Stimulated activated CD4-positive, alpha-beta T cell treated with anti-CD3 and anti-CD28 coated beads, Interleukin-15, amount 100 ng/mL, for 24 hours (primary cell): ENCODE results near the gene PPP1R8.
"Not testable (repeated sequence)": the region's sequence is repeated elsewhere in the genome, so short reads cannot be mapped to it uniquely, and the experiment has no call there.

Experiments used
- DNase-seq: peaks from one replicate; pipeline ENCODE4 v3.0.0-alpha.2; 2020

PPP1R8 gene

DNA sequence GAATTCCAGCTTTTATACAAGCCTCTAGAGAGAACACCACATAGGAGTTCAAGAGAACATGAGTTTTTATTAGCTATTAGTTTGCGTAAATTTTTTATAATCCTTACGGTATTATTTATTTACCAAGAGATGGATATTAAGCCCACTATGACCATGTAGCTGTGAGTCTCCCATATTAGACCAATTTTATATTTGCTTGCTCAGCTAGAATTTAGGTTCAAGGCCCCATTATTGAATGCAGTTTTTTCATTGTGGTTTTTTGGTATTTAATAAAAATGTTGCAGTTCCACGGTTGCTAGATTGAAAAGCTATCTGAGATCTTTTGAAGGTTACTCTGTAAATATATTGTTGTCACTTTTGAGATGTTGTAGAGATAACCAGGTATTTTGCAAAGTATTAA is 2.9 kb downstream of the PPP1R8 start:
- no peak for DNase-seq

DNA sequence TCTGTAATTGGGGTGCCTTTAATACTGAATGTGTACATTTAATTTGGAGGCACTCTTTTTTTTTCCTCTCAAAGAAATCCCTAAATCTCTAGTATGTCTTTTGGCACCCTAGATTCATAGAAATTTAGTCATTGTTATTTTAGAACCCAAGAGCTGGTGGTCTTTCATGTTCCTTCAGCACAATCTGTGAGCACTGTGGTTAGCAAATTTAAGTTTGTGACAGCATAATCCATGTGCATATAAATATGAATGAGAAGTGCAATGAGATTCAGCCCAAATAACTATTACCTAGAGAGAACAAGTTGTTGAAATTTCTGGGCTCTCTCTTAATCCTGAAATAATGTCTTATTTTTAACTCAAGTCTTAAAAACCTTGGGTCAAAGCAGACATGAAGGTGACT is 4.5 kb downstream of the PPP1R8 start:
- DNase-seq: no peak

DNA sequence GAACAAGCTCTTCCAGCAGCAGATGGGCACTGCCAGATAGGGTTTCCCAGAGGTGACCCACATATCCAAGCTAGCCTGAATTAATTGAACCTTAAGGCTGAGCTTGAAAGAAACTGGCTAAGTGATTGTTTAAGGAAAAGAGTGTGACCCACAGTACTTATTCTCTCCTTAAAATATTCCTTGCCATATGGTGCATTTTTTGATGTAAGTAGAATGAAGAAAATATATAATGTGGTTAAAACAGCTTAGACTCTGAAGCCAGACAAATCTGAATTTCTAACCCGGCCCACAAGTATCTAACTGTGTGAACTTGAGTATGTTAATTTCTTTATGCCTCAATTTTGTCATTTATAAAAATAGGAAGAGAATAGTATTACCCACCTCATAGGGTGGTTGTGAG is 4.9 kb downstream of the PPP1R8 start:
- DNase-seq: no peak

DNA sequence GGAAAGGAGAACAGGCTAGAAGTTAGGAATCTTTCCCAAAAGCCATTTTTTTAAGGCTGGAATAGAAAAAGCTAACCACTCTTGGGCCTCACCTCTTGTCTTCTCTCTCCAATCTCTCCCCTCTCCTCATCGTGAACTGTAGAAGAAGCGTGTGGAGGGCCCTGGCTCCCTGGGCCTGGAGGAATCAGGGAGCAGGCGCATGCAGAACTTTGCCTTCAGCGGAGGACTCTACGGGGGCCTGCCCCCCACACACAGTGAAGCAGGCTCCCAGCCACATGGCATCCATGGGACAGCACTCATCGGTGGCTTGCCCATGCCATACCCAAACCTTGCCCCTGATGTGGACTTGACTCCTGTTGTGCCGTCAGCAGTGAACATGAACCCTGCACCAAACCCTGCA is 19.4 kb downstream of the PPP1R8 start:
- DNase-seq: no peak

DNA sequence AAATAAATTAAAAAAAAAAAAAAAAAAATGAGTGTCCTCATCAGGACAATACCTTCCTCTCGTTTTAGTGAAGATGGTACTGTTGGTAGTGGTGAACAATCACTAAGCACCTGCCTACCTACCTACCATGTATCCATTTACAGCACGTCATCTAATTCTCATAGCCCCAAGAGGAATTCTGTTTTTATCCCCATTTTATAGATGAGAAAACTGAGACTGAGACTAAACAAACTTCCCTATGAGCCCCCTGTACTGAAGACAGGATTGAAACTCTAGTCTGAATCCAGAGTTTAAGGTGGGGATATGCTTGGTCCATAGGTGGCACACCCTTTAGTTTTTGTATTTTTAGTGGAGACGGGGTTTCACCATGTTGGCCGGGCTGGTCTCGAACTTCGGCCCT is 24.5 kb downstream of the PPP1R8 start:
- DNase-seq: no peak

DNA sequence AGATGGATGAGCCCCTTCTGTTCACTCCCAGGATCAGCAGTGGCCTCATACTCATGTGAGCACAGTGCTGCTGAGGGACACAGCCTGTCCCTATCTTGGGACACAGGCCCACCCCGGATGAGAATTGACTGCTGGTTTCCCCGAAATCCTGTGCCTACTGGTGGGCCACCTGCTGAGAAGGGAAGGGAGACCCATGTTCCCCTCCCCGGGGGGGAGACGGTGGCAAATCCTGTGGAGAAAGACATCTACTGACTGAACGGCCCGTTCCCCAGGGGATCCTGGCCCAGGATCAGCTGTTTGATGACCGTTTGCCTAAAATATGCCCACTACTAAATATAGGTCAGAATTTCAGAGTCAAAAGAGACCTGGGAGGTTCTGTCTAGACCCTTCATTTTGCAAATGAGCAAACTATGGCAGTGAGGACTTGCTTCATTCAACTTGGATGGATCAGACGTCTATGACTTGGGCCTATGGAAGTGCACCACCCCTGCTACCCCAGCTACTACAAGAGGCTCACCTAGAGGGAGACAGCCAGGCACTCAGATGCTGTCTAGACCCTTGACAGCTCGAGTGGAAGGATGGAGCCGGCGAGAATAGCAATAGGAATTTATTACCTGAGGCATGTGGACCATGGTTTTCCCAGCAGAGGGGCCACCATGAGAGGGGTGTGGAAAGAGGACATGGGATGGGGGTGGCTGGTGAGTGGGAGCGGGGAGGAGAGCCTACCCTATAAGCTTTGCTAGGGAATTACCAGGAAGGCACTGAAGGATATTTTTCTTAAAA is 26.2 kb downstream of the PPP1R8 start:
- no peak for DNase-seq

DNA sequence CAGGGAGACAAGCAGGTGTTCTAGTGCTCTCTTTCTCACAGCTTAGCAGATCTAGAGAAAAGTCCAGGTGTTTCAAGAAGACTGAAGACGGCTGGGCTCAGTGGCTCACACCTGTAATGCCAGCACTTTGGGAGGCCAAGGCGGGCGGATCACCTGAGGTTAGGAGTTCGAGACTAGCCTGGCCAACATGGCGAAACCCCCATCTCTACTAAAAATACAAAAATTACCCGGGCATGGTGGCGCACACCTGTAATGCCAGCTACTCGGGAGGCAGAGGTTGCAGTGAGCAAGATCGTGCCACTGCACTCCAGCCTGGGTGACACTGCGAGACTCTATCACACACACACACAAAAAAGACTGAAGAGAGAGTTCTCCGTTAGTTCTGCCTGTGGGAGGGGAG is 27.0 kb downstream of the PPP1R8 start:
- DNase-seq: not testable (repeated sequence)

DNA sequence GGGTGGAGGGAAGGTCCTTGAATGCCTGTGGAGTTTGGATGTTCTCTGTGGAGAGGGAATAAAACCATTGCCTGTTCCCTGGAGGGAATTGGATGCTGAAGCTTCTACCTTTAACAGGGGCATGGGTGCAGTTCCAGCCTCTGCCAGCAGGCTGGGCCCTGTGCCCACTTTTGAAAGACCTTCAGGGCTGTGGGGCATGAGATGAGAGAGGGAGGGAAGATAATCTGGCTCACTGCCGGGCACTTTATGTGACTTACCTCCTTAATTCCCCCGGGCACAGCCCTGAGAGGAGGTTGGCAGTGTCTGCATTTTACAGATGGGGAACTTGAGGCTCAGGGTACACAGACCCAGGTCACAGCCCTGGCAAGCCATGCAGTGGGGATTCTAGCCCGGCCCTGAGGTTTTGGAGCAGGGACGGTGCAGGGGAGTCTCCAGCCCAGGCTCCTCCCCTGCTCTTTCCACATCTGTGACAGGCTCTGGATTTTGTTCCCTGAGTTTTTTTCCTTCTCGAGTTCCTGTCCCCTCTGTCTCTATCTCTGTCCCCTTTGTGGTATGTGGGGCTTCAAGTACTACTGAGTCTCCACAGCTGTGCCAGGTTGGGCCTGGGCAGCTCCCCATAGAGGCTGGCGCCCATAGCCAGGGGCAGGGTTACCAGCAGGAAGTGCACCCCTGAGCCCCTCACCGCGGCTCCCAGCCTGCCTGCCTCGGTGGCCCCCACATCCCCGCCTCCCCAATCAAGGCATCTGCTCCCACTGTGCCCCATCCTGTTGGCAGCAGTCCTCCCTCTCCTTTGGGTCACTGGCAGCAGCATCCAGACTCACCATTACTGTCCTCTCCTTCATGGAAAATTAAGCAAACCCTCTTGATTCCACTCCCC is 27.7 kb downstream of the PPP1R8 start:
- peak; percentile 86 for DNase-seq

DNA sequence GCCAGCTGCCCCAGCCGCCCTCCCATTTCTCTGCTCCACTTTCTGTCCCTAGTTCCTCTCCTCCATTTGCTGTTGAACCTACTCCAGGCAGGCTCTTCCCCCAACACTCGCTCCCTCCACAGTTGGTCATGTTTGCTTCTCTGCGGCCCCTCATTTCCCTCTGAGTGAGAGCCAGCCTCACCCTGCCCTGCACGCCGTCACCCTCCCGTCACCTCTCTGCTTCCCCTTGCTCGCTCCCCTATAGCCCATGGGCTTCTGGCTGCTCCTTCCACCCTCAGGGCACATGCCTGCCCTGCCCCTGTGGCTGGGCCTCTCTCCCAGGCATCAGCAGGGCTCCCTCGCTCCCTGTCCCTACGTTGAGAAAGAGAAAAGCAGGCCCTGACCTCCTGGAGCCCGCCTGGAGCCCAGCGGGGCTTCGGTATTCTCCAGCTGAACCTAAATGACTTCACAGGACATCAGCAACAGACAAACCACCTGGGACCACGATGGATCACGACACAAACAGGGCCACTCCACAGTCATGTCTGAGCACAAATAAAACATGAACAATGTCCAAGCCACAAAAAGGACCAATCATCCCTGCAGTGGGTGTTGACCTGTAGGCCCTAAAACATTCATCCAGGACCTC is 28.5 kb downstream of the PPP1R8 start:
- DNase-seq: no peak

DNA sequence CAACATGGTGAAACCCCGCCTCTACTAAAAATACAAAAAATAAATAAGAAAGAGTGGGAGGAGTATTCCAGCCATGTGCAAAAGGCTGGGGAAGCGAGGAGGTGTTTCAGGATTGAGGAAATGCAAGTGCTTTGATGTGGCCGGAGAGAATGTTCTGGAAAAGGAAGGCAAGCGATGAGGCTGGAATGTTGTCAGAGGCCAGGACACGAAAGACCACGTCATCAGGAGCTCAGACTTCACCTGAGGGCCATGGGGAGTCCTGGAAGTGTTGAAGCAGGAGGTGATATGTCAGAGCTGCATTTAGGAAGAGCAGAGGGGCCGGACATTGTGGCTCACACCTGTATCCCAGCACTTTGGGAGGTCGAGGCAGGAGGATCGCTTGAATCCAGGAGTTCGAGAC is 30.9 kb downstream of the PPP1R8 start:
- no peak for DNase-seq

DNA sequence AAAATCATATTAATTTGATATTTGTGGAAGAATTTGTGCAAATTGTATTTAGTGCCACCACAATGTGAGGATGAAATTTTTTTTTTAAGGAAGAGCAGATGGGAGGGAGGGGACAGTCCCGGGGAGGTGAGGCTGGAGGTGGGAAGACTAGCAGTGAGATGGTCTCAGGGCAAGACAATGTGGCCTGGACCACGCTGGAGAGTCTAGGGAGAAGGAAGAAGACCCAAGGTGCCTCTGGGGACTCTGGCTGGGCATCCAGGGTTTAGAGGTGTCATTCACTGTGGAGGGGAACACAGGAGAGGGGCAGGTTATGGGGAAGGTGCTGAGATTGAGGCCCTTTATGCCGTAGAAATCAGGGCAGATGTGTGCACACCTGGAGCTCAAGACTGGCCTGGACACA is 31.4 kb downstream of the PPP1R8 start:
- no peak for DNase-seq

DNA sequence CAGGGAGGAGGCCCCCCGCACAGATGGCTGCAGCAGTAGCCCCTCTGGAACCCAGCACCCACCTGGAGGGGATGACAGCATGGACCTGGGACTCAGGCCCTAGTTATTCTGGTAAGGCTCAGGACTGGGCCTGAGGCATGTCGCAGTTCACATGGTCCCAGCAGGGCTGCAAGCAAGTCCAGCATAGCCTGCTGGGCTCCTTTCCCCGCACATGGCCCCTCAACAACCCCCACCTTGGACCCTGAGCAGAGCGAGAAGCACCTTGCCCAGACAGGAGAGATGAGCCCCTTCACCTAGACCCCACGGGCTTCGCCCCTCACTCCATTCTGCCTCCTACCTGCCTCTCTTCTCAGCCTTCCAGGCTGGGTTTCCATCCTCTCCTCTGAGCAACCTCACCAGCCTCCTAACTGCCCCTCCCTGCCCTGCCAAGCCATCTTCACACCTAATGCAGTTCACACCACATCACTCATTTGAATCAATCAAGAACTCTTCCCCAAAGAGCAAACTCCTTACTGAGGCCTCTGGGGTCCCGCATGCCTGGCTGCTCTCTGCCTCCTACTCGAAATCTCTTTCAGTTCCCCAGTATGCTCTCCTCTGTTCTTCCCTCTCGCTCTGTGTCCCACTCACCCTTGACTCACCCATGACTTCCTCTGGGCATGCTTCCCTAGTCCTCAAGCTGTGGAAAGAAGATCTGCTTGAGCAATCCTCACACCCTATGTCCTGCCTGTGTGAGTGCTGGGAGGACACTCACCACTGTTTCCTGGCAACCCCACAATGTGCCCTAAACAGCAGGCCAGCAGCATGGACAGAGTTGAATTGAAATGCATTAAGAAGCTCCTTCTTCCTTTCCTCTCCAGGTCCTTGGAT is 32.3 kb downstream of the PPP1R8 start:
- no peak for DNase-seq

DNA sequence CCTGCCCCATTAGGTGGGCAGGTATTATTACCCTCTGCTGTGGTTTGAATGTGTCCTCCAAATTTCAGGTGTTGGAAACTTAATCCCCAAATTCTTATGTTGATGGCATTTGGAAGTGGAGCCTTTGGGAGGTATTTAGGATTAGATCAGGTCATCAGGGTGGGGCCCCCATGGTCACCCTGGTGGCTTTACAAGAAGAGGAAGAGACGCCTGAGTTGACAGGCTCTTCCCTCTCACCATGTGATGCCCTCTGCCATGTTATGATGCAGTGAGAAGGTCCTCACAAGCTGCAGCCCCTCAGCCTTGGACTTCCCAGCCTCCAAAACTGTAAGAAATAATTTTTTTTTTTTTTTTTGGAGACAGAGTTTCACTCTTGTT is 32.9 kb downstream of the PPP1R8 start:
- DNase-seq: no peak

DNA sequence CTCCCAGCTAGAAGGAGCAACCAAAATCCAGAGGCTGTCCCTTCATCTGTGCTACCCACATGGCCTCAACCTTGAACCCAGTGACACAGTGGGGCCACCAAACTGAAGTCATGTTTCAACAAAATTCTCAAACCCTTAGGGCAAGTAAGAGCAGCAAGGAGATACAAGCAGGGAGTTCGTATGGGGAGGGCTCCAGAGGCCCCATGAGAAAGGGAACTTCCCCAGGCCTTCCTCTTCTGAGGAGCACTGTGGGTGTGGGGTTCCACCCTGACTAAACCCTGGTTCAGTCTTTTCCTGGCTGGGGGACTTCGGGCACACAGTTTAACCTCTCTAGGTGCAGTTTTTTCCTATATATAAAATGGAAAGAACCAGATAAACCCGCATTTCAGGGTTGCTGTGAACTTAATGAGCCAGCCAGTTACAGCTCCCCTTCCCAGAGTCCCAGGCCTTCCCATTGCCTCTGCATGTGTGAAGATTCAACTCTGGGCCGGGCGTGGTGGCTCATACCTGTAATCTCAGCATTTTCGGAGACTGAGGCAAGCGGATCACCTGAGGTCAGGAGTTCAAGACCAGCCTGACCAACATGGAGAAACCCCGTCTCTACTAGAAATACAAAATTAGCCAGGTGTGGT is 33.8 kb downstream of the PPP1R8 start:
- DNase-seq: peak; percentile 63

DNA sequence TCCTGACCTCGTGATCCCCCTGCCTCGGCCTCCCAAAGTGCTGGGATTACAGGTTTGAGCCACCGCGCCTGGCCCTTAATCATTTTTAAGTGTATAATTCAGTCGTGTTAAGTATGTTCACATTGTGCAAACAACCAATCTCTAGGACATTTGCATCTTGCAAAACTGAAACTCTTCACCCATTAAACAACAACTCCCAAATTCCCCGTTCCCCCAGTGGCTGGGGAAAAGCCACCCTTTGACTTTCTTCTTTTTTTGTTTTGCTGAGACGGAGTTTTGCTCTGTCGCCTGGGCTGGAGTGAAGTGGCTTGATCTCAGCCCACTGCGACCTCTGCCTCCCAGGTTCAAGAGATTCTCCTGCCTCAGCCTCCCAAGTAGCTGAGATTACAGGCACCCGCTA is 35.2 kb downstream of the PPP1R8 start:
- no peak for DNase-seq

DNA sequence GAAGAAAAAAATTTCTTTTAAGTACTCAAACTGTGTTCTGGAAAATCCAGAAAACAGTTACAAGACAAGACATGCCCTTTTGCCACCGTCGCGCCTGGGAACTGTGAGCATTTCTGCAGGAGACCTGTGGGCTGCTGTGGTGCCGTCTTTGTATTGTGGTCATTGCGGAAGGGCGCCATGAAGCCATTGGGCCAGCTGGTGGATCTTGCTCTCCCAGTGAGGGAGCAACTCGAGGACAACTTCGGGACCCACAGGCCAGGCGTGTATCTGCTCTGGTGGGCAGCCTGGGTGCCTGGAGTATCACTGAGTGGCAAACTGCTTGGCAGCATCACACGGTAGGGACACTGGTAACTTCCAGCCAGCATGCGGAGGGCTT is 38.0 kb downstream of the PPP1R8 start:
- DNase-seq: no peak

DNA sequence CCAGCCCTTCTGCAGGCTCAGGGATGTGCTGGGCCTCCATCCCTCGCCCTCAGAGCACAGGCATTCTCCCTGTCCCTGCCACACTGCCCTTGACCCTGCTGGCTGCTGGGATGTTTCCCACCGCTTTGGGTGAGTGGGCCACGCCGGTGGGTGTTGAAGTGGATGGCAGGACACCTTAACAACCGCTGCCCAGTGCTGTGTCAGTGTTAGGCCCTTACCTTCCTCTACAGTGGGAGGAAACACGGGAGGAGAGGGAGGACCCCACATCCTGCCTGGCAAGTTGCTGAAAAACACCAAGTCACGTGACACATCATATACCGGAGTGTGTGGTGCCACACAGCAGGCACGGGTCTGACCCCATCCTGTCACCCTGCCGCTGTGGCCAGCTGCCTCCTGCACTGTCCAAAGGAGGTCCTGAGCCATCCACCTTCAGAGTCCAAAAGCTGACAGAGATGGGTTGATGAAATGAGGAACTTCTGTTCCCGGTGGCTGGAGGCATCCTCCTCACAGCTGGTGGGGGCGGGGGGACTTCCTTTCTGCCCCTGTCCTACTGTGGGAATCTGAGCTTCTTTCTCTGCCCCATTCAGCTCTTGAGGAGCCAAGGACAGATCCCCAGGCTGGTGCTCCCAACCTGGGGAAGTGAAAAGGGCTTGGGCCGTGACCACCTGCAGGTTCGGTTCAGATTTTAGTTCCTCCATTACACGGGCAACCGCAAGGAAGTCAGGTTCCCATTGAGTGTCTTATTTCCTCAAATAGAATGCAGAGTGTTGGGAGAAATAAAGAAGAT is 38.5 kb downstream of the PPP1R8 start:
- peak; percentile 63 for DNase-seq

DNA sequence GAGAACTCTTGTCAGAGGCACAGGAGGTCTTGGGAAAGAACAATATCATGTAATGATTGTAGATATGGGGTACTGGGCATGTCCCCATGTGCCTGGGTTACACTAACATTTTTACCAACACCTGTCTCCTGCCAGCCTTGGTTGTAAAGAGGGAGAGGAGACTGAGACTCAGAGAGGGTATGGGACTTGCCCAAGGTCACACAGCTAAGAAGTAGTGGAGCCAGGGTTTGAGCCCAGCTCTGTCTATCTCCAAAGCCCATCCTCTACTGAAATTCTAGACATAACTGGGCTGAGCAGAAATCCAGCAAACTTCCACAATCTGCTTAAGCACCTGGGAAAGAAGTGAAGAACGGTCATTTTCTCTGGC is 39.1 kb downstream of the PPP1R8 start:
- no peak for DNase-seq

DNA sequence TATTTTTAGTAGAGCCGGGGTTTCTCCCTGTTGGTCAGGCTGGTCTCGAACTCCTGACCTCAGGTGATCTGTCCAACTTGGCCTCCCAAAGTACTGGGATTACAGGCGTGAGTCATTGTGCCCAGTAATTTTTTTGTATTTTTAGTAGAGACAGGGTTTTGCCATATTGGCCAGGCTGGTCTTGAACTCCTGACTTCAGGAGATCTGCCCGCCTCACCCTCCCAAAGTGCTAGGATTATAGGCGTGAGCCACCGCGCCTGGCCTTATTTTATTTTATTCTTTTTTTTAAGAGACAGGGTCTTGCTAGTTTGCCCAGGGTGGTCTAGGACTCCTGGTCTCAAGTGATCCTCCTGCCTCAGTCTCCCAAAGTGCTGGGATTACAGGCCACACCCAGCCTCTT is 40.5 kb downstream of the PPP1R8 start:
- not testable (repeated sequence) for DNase-seq

DNA sequence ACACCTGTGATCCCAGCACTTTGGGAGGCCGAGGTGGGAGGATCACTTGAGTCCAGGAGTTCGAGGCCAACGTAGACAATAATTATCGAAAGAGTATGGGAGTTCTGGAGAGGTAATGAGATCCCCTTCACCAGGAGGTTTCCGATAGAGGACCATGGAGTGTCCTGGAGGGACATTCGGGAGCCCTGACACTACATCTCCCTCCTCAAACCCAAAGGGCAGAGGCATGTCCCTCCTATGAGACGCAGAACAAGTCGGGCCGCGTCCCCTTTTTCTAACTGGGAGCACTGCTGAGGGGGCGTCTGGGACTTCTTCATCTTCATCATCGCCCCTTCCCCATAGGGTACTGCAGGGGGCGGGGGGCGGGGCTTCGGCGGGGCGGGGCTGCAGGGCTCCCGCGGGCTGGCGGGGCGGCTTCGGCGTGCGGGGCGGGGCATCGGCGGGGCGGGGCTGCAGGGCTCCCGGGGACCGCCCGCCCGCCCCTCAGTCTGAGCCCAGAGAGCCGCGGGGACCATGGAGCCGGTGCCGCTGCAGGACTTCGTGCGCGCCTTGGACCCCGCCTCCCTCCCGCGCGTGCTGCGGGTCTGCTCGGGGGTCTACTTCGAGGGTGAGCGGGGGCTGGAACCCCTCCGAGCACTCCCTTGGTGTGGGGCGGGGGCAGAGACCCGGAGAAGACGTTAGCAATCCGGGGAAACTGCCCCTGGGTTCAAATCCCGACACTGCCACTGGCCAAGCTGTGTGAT is 41.6 kb downstream of the PPP1R8 start, which contains the start of gene THEMIS2:
Gene THEMIS2 (plus strand): TSS at position 486 of the 743 bp plus-strand sequence. CDS start 28 bp downstream, at position 514.
- peak; percentile 89 for DNase-seq
